BLaER1 treated with 17β-estradiol and CSF1 and Interleukin-3, amounts not matched to agents 10 nM and 100 nM (cell line): ENCODE results near the gene BTBD9.

Experiments used
- H3K27ac ChIP-seq, 11 experiments: shearing (Covaris generic); formaldehyde crosslinking; 2 replicates each; pipeline ENCODE4 v1.8.1; 2022
- H3K27me3 ChIP-seq, 11 experiments: shearing (Covaris generic); formaldehyde crosslinking; 2 replicates each; pipeline ENCODE4 v1.8.1; 2022
- H3K36me3 ChIP-seq, 11 experiments: shearing (Covaris generic); formaldehyde crosslinking; 2 replicates each; pipeline ENCODE4 v1.8.1; 2022
- H3K4me1 ChIP-seq, 10 experiments: shearing (Covaris generic); formaldehyde crosslinking; 2 replicates each; pipeline ENCODE4 v1.8.1; 2022
- H3K4me2 ChIP-seq, 11 experiments: shearing (Covaris generic); formaldehyde crosslinking; 2 replicates each; pipeline ENCODE4 v1.8.1; 2022
- H3K4me3 ChIP-seq, 10 experiments: shearing (Covaris generic); formaldehyde crosslinking; 2 replicates each; pipeline ENCODE4 v1.8.1; 2022
- H3K9ac ChIP-seq, 11 experiments: shearing (Covaris generic); formaldehyde crosslinking; 2 replicates each; pipeline ENCODE4 v1.8.1; 2022
- H3K9me3 ChIP-seq, 11 experiments: shearing (Covaris generic); formaldehyde crosslinking; replicated peaks in 1 of 11; 2 replicates each; pipeline ENCODE4 v1.8.1; 2022
- H4K20me1 ChIP-seq, 11 experiments: shearing (Covaris generic); formaldehyde crosslinking; 2 replicates each; pipeline ENCODE4 v1.8.1; 2022
- Cebpa-rat ChIP-seq, 11 experiments: shearing (Covaris generic); IDR thresholded peaks; 2 replicates each; pipeline ENCODE4 v1.8.1; 2022

Gene BTBD9

GRCh38 chr6:38233161-38233791 lies 406.5 kb downstream of the BTBD9 start:
- no peak overlapping the region for H3K9ac ChIP-seq
- H3K4me2 ChIP-seq = no peak overlapping the region
- no peaks in the 10 kb centered on the region for H3K27me3 ChIP-seq
- TF ChIP-seq Cebpa-rat (IDR thresholded peaks at IDR 0.05) = no peak
- H3K4me3 ChIP-seq = no peak overlapping the region
- no peaks in the 10 kb centered on the region for H3K36me3 ChIP-seq
- no peaks in the 10 kb centered on the region for H3K9me3 ChIP-seq
- H3K27ac ChIP-seq = no peak overlapping the region
- peaks cover 0 to 11% (median 0%) of the 10 kb centered on the region in 11 experiments; a peak in 2 of 22 replicates for H4K20me1 ChIP-seq
- H3K4me1 ChIP-seq = peaks cover 0 to 14% (median 0%) of the 10 kb centered on the region in 10 experiments; a peak in 2 of 20 replicates

- H3K27ac ChIP-seq = no peak overlapping the region
- H3K9ac ChIP-seq = no peak overlapping the region
- H4K20me1 ChIP-seq = peaks cover 0 to 11% (median 0%) of the 10 kb centered on the region in 11 experiments; a peak in 3 of 22 replicates
- no peaks in the 10 kb centered on the region for H3K9me3 ChIP-seq
- H3K27me3 ChIP-seq = no peaks in the 10 kb centered on the region
- H3K4me1 ChIP-seq = no peaks in the 10 kb centered on the region
- no peak overlapping the region for H3K4me3 ChIP-seq
- H3K36me3 ChIP-seq = peaks cover 0 to 3% (median 0%) of the 10 kb centered on the region in 11 experiments; a peak in 1 of 22 replicates
- H3K4me2 ChIP-seq = no peak overlapping the region
- TF ChIP-seq Cebpa-rat (IDR thresholded peaks at IDR 0.05) = no peak
Measured at GRCh38 chr6:38225766-38226165, 414.0 kb downstream of the BTBD9 start.

GRCh38 chr6:38221251-38221650 lies 418.5 kb downstream of the BTBD9 start:
- no peak overlapping the region for H3K4me3 ChIP-seq
- H3K9ac ChIP-seq = no peak overlapping the region
- peaks cover 0 to 3% (median 0%) of the 10 kb centered on the region in 11 experiments; a peak in 1 of 22 replicates for H4K20me1 ChIP-seq
- no peak overlapping the region for H3K4me2 ChIP-seq
- no peak for TF ChIP-seq Cebpa-rat (IDR thresholded peaks at IDR 0.05)
- peaks cover 0 to 3% (median 0%) of the 10 kb centered on the region in 10 experiments; a peak in 3 of 20 replicates for H3K4me1 ChIP-seq
- H3K27ac ChIP-seq = no peak overlapping the region
- H3K36me3 ChIP-seq = no peaks in the 10 kb centered on the region; a peak in 1 of 22 replicates
- no peaks in the 10 kb centered on the region for H3K9me3 ChIP-seq
- H3K27me3 ChIP-seq = no peaks in the 10 kb centered on the region

- H3K4me1 ChIP-seq = peaks cover 0 to 9% (median 0%) of the 10 kb centered on the region in 10 experiments; a peak in 3 of 20 replicates
- TF ChIP-seq Cebpa-rat (IDR thresholded peaks at IDR 0.05) = no peak
- no peak overlapping the region for H3K27ac ChIP-seq
- no peaks in the 10 kb centered on the region; a peak in 1 of 22 replicates for H3K36me3 ChIP-seq
- H3K9me3 ChIP-seq = no peaks in the 10 kb centered on the region
- H3K4me2 ChIP-seq = no peak overlapping the region
- no peaks in the 10 kb centered on the region for H3K27me3 ChIP-seq
- no peaks in the 10 kb centered on the region for H4K20me1 ChIP-seq
- H3K9ac ChIP-seq = no peak overlapping the region
- H3K4me3 ChIP-seq = no peak overlapping the region
Measured at GRCh38 chr6:38220069-38220723, 419.5 kb downstream of the BTBD9 start.

GRCh38 chr6:38218235-38218634 lies 421.5 kb downstream of the BTBD9 start:
- H4K20me1 ChIP-seq = no peaks in the 10 kb centered on the region
- no peaks in the 10 kb centered on the region for H3K9me3 ChIP-seq
- no peaks in the 10 kb centered on the region for H3K27me3 ChIP-seq
- no peak for TF ChIP-seq Cebpa-rat (IDR thresholded peaks at IDR 0.05)
- H3K9ac ChIP-seq = no peak overlapping the region
- peaks cover 0 to 9% (median under 1%) of the 10 kb centered on the region in 10 experiments; a peak in 6 of 20 replicates for H3K4me1 ChIP-seq
- H3K36me3 ChIP-seq = no peaks in the 10 kb centered on the region; a peak in 1 of 22 replicates
- H3K27ac ChIP-seq = no peak overlapping the region
- no peak overlapping the region for H3K4me2 ChIP-seq
- no peak overlapping the region for H3K4me3 ChIP-seq

GRCh38 chr6:38216451-38216850 lies 423.3 kb downstream of the BTBD9 start:
- no peak overlapping the region for H3K4me3 ChIP-seq
- no peaks in the 10 kb centered on the region for H3K9me3 ChIP-seq
- H3K27me3 ChIP-seq = no peaks in the 10 kb centered on the region
- no peak overlapping the region for H3K9ac ChIP-seq
- H3K36me3 ChIP-seq = no peaks in the 10 kb centered on the region; a peak in 1 of 22 replicates
- H4K20me1 ChIP-seq = no peaks in the 10 kb centered on the region
- no peak overlapping the region for H3K27ac ChIP-seq
- H3K4me2 ChIP-seq = peak overlapping the region in 4 of 11 experiments; percentile 5 to 20 (median 12); a peak in 5 of 22 replicates
- TF ChIP-seq Cebpa-rat (IDR thresholded peaks at IDR 0.05) = no peak
- peaks cover 0 to 21% (median 11%) of the 10 kb centered on the region in 10 experiments; a peak in 11 of 20 replicates for H3K4me1 ChIP-seq

GRCh38 chr6:38215651-38216311 lies 423.9 kb downstream of the BTBD9 start:
- H3K27me3 ChIP-seq = no peaks in the 10 kb centered on the region
- H3K4me3 ChIP-seq = no peak overlapping the region
- H3K27ac ChIP-seq = no peak overlapping the region
- no peaks in the 10 kb centered on the region for H3K36me3 ChIP-seq
- TF ChIP-seq Cebpa-rat (IDR thresholded peaks at IDR 0.05) = no peak
- no peaks in the 10 kb centered on the region for H4K20me1 ChIP-seq
- H3K4me1 ChIP-seq = peaks cover 0 to 21% (median 11%) of the 10 kb centered on the region in 10 experiments; a peak in 11 of 20 replicates
- H3K9ac ChIP-seq = no peak overlapping the region
- H3K9me3 ChIP-seq = no peaks in the 10 kb centered on the region
- H3K4me2 ChIP-seq = peak overlapping the region in 4 of 11 experiments; percentile 5 to 20 (median 12); a peak in 6 of 22 replicates

- Histone ChIP-seq H4K20me1 (no peaks in the 10 kb centered on the region), H3K4me1 (peaks cover 0 to 21% (median 11%) of the 10 kb centered on the region in 10 experiments; a peak in 11 of 20 replicates), H3K36me3 (no peaks in the 10 kb centered on the region), H3K9ac (no peak overlapping the region), H3K9me3 (no peaks in the 10 kb centered on the region), H3K27ac (no peak overlapping the region), H3K4me2 (no peak overlapping the region), H3K27me3 (no peaks in the 10 kb centered on the region), H3K4me3 (no peak overlapping the region)
- TF ChIP-seq Cebpa-rat (IDR thresholded peaks at IDR 0.05) = no peak
Measured at GRCh38 chr6:38215225-38215624, 424.5 kb downstream of the BTBD9 start.

- Histone ChIP-seq H3K9me3 (no peaks in the 10 kb centered on the region), H3K27me3 (no peaks in the 10 kb centered on the region), H3K4me2 (no peak overlapping the region), H4K20me1 (no peaks in the 10 kb centered on the region), H3K4me1 (peaks cover 0 to 28% (median 16%) of the 10 kb centered on the region in 10 experiments; a peak in 11 of 20 replicates), H3K27ac (no peak overlapping the region), H3K4me3 (no peak overlapping the region), H3K9ac (no peak overlapping the region), H3K36me3 (no peaks in the 10 kb centered on the region)
- no peak for TF ChIP-seq Cebpa-rat (IDR thresholded peaks at IDR 0.05)
Measured at GRCh38 chr6:38214159-38214558, 425.6 kb downstream of the BTBD9 start.
